Coronary artery (tissue), 2 donors: ENCODE data around the gene HINT1.

Experiments used
- DNase-seq: peaks from one replicate; pipeline ENCODE4 v3.0.0-alpha.2; 2017; ENCODE audit warnings: low spot score
- H3K27ac ChIP-seq, 2 donors: fragments of 200-600 bp; sonication (generic); one replicate each; pipeline ENCODE4 v1.5.1; 2016 to 2019
- H3K4me3 ChIP-seq: fragments of 200-600 bp; sonication (generic); 2 replicates; pipeline ENCODE4 v1.5.1; 2016; ENCODE audit warnings: mild to moderate bottlenecking, moderate library complexity
- TF ChIP-seq, protein P1 (sequence below): fragments of 200-600 bp; sonication (generic); IDR thresholded peaks from one replicate; pipeline ENCODE4 v1.5.1; 2019; ENCODE audit warnings: antibody characterized with exemption

HINT1 gene

DNA sequence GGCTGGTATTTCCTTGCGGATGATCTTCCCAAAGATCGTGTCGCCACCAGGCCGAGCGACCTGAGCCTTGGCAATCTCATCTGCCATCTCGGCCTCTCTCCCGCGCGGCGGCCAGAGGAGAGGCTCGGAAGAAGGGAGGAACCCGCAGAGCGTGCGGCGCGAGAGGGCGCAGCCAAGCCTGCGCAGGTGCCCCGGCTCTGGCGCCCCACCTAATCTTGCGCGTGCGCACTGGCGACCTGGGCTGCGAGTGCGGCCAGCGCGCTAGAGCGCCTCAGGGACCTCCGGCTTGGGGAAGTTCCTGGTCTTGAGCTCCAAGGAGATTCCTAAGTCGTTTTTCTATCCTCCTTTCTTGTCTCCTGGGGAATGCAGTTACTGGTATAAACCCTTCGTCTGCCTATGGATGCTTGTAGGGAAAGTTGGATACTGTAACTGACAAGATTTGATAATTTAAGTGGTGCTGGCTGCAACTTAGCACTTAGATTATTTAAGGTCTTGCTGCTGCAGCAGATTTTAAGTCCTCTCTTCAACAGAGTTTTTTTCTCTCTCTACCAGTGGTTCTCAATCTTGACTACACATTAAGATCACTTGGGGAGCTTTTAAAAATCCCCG, at the start of gene HINT1:
TSS of gene HINT1 (minus strand) at position 138 of the 609 bp plus-strand sequence. CDS start at position 87, 51 bp downstream.
- TF ChIP-seq, protein P1, sequence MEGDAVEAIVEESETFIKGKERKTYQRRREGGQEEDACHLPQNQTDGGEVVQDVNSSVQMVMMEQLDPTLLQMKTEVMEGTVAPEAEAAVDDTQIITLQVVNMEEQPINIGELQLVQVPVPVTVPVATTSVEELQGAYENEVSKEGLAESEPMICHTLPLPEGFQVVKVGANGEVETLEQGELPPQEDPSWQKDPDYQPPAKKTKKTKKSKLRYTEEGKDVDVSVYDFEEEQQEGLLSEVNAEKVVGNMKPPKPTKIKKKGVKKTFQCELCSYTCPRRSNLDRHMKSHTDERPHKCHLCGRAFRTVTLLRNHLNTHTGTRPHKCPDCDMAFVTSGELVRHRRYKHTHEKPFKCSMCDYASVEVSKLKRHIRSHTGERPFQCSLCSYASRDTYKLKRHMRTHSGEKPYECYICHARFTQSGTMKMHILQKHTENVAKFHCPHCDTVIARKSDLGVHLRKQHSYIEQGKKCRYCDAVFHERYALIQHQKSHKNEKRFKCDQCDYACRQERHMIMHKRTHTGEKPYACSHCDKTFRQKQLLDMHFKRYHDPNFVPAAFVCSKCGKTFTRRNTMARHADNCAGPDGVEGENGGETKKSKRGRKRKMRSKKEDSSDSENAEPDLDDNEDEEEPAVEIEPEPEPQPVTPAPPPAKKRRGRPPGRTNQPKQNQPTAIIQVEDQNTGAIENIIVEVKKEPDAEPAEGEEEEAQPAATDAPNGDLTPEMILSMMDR, result no peak
- peak within 1 kb of the TSS; percentile 96 for H3K4me3 ChIP-seq
- peak; percentile 89 for DNase-seq
- H3K27ac ChIP-seq, result peak within 1 kb of the TSS; percentile 91 to 93

DNA sequence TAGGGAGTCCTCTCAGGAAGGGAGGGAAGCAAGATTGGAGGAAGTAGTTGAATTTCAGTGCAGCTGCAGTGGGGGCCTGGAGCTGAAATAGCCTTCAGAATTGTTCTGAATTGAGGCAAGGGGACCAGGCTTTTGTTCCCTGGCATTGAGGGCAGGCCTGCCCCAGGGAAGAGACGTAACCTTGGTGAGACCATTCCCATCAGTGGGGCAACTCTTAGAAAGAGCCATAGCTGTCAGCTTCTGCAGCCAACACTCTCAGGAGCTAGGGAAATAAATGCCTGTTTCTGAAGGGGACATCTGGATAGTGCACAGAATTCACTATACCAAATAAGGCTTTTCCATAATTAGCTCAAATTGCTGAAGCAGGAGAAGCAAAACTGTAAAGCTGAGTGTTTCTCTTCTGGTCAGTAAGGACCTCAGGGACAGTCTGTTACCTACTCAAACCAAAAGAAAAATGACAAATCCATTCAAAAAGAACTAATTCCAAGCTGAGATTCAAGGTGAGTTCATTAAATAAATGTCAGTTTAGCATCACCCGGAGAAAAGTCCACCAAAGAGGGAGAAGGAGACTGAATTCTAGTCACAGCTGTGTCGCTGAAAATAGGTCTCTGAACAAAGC, 49.7 kb upstream of the HINT1 start:
- TF ChIP-seq, protein P1, result no peak
- Histone ChIP-seq H3K27ac (no peak overlapping the region), H3K4me3 (peak overlapping the region; percentile 14)
- no peak for DNase-seq

DNA sequence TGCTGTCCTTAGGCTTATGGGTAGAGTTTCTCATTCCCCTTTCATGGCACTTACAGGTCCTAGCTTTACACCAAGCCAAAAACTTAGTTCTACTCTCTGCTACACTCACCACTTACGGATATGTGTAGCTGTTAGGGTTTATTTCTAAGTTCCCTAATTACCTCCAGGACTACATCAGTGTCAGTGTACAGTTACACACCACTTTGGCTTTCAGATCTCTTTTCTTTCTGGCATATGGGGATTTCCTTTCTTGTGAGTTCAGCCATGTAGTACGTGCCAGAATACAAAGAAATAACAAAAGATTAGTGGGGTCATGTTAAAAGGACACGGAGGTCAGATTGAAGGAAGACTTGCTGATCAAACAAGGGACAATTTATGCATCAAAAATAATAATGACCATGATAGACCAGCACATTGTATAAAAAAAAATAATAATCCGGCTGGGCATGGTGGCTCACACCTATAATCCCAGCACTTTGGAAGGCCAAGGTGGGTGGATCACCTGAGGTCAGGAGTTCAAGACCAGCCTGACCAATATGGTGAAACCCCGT, 47.5 kb upstream of the HINT1 start:
- DNase-seq, result no peak
- Histone ChIP-seq H3K27ac (no peak overlapping the region), H3K4me3 (no peak overlapping the region)
- TF ChIP-seq, protein P1, result no peak

DNA sequence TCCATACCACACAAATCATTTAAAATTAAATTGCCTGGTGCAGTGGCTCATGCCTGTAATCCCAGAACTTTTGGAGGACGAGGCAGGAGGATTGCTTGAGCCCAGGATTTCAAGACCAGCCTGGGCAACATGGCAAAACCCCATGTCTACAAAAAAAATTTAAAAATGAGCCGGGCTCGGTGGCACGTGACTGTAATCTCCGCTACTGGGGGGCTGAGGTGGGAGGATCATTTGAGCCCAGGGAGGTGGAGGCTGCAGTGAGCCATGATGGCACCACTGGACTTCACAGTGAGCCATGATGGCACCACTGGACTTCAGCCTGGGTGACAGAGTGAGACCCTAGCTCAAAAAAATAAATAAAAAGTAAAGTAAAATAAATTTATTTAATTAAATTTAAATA, 46.6 kb upstream of the HINT1 start:
- no peak for DNase-seq
- H3K27ac ChIP-seq, result no peak overlapping the region
- TF ChIP-seq, protein P1, result no peak
- no peak overlapping the region for H3K4me3 ChIP-seq

DNA sequence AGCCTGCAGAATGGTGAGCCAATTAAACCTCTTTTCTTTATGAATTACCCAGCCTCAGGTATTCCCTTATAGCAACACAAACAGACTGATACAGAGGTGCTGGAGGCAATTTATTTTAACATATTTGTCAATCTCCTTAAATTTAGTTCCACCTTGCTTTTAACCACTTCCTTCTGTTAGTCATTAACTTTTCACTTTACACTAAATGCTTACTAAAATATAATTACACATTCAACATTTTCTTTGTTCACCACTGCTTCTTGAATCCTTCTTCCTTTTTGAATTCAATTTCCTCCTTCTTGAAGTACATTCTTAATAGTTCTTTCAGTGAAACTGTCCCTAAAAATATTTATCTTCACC, 45.1 kb upstream of the HINT1 start:
- no peak for DNase-seq
- TF ChIP-seq, protein P1, result no peak
- Histone ChIP-seq H3K4me3 (no peak overlapping the region), H3K27ac (no peak overlapping the region)

DNA sequence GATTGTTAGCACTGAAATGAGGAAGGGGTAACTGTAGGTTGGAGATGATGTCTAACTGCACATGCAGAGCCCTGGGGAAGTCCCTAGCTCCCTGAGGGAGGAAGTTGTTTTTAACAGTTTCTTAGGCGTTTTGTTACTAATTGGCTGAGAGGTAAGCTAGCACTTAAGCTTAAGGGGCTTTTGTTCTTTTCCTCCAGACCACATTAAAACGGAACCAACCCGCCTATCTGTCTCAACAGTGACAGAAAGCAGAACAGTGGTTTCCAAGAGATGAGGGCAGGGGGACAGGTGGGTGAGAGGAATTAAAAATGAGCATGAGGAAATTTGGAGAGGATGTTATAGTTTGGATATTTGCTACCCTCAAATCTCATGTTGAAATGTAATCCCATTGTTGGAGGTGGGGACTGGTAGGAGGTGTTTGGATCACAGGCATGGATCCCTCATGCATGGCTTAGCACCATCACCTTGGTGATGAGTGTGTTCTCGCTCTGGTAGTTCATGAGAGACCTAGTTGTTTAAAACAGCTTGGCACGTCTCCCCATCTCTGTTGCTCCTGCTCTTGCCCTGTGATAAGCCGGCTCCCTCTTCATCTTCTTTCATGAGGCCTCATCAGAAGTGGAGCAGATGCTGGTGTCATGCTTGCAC, 44.6 kb upstream of the HINT1 start:
- TF ChIP-seq, protein P1, result no peak
- Histone ChIP-seq H3K4me3 (no peak overlapping the region), H3K27ac (no peak overlapping the region)
- no peak for DNase-seq
